Measurements from ENCODE around the gene CRYZL1. TPM values are rescaled to one million over a fixed set of nuclear protein-coding genes. Genes with fewer than 3 reads are reported as not detected.

Gene CRYZL1
- total and polyA plus RNA-seq, 2 of the 8 experiments (the other 6 are each of a cell fraction or from before 2014, with no cell fraction given) = 15.6 to 15.8 TPM

Other genes with a start within 250 kb of the CRYZL1 start
- gene IFNGR2, start 238.3 kb downstream of the CRYZL1 start, total RNA-seq (2021; fragmentation: NEBNext Ultra II Directional; extraction: Animal tissue kit (Norgen Biotek cat#: 25700)) = 34.9 and 36.0 TPM in 2 replicates
- 33.4 and 46.4 TPM in 2 replicates for gene IFNGR2, start 238.3 kb downstream of the CRYZL1 start, polyA plus RNA-seq (2011; rRNA removed)
- gene TMEM50B, start 161.8 kb downstream of the CRYZL1 start, total RNA-seq (2021; fragmentation: NEBNext Ultra II Directional; extraction: Animal tissue kit (Norgen Biotek cat#: 25700)) = 16.8 and 17.8 TPM in 2 replicates
- 20.5 and 21.9 TPM in 2 replicates for gene TMEM50B, start 161.8 kb downstream of the CRYZL1 start, polyA plus RNA-seq (2011; rRNA removed)
- 4.2 and 4.3 TPM in 2 replicates for gene DNAJC28, start 150.0 kb downstream of the CRYZL1 start, total RNA-seq (2021; fragmentation: NEBNext Ultra II Directional; extraction: Animal tissue kit (Norgen Biotek cat#: 25700))
- gene DNAJC28, start 150.0 kb downstream of the CRYZL1 start, polyA plus RNA-seq (2011; rRNA removed) = 0.75 and 0.97 TPM in 2 replicates
- gene GART, start 99.6 kb downstream of the CRYZL1 start, total RNA-seq (2021; fragmentation: NEBNext Ultra II Directional; extraction: Animal tissue kit (Norgen Biotek cat#: 25700)) = 231 TPM in 2 replicates
- 20.6 and 23.1 TPM in 2 replicates for gene GART, start 99.6 kb downstream of the CRYZL1 start, polyA plus RNA-seq (2011; rRNA removed)
- gene SON, start 98.7 kb downstream of the CRYZL1 start, total RNA-seq (2021; fragmentation: NEBNext Ultra II Directional; extraction: Animal tissue kit (Norgen Biotek cat#: 25700)) = 270 and 274 TPM in 2 replicates
- gene SON, start 98.7 kb downstream of the CRYZL1 start, polyA plus RNA-seq (2011; rRNA removed) = 113 and 122 TPM in 2 replicates
- 27.9 and 32.5 TPM in 2 replicates for gene DONSON, start 53.1 kb downstream of the CRYZL1 start, total RNA-seq (2021; fragmentation: NEBNext Ultra II Directional; extraction: Animal tissue kit (Norgen Biotek cat#: 25700))
- gene DONSON, start 53.1 kb downstream of the CRYZL1 start, polyA plus RNA-seq (2011; rRNA removed) = 14.0 and 21.9 TPM in 2 replicates
- gene ITSN1, start 760 bp upstream of the CRYZL1 start, total RNA-seq (2021; fragmentation: NEBNext Ultra II Directional; extraction: Animal tissue kit (Norgen Biotek cat#: 25700)) = 78.1 and 81.1 TPM in 2 replicates
- 48.9 and 60.8 TPM in 2 replicates for gene ITSN1, start 760 bp upstream of the CRYZL1 start, polyA plus RNA-seq (2011; rRNA removed)

All from H1 (cell line).